Neuronal stem cell (in vitro differentiated cells): Measurements from ENCODE around the gene CTTNBP2NL.
A peak's percentile ranks its signal among the peaks of the same experiment; 100 is the strongest.

Source experiments
- DNase-seq: peaks from one replicate; pipeline ENCODE4 v3.0.0-alpha.2; 2013; ENCODE audit warnings: low spot score
- H2AFZ ChIP-seq: one replicate; pipeline ENCODE4 v1.6.1; 2013; ENCODE audit warnings: mild to moderate bottlenecking, low read length, inconsistent platforms
- H2AK5ac ChIP-seq: 2 replicates; pipeline ENCODE4 v1.6.1; 2013; ENCODE audit warnings: low read depth, mild to moderate bottlenecking, inconsistent platforms, low read length, moderate library complexity, mixed read lengths
- H2BK120ac ChIP-seq: 2 replicates; pipeline ENCODE4 v1.6.1; 2013; ENCODE audit warnings: low read depth, mild to moderate bottlenecking, inconsistent platforms, low read length, moderate library complexity, mixed read lengths
- H2BK12ac ChIP-seq: one replicate; pipeline ENCODE4 v1.6.1; 2013; ENCODE audit warnings: low read length, inconsistent platforms
- H2BK15ac ChIP-seq: 2 replicates; pipeline ENCODE4 v1.6.1; 2013; ENCODE audit warnings: mild to moderate bottlenecking, low read length, inconsistent platforms, mixed read lengths
- H2BK5ac ChIP-seq: one replicate; pipeline ENCODE4 v1.6.1; 2013; ENCODE audit warnings: inconsistent platforms, mild to moderate bottlenecking, low read length, moderate library complexity
- H3K14ac ChIP-seq: one replicate; pipeline ENCODE4 v1.6.1; 2013; ENCODE audit warnings: low read length, inconsistent platforms
- H3K18ac ChIP-seq: 2 replicates; pipeline ENCODE4 v1.6.1; 2013; ENCODE audit warnings: low read length, inconsistent platforms
- H3K23ac ChIP-seq: 2 replicates; pipeline ENCODE4 v1.6.1; 2013; ENCODE audit warnings: low read depth, mild to moderate bottlenecking, mixed read lengths, low read length, inconsistent platforms; ENCODE audit not compliant: poor library complexity
- H3K27ac ChIP-seq: replicated peaks from 3 replicates; pipeline ENCODE4 v1.5.1; 2013; ENCODE audit warnings: low read length, inconsistent platforms
- H3K27me3 ChIP-seq, 3 experiments: 2 replicates each; pipeline ENCODE4 v1.6.1; 2013; ENCODE audit warnings: low read length in 3 of 3, mild to moderate bottlenecking in 2 of 3, inconsistent platforms in 1 of 3, low read depth in 1 of 3, mixed read lengths in 1 of 3, moderate library complexity in 1 of 3; ENCODE audit not compliant: control insufficient read depth in 3 of 3, insufficient read depth in 3 of 3
- H3K36me3 ChIP-seq, 2 donors: replicated peaks in 1 of 2; 2 replicates each; pipeline ENCODE4 v1.6.1; 2013; ENCODE audit warnings: low read length in 2 of 2; ENCODE audit not compliant: control insufficient read depth in 2 of 2, insufficient read depth in 2 of 2
- H3K4ac ChIP-seq: 2 replicates; pipeline ENCODE4 v1.6.1; 2013; ENCODE audit warnings: inconsistent platforms, mild to moderate bottlenecking, low read length, moderate library complexity
- H3K4me1 ChIP-seq, 2 donors: 1 replicate in 1 of 2; 2 replicates in 1 of 2; pipeline ENCODE4 v1.6.1; 2013; ENCODE audit warnings: low read length in 2 of 2, low read depth in 1 of 2; ENCODE audit not compliant: control insufficient read depth in 2 of 2, insufficient read depth in 1 of 2
- H3K4me2 ChIP-seq: one replicate; pipeline ENCODE4 v1.6.1; 2013; ENCODE audit warnings: mild to moderate bottlenecking, low read length, inconsistent platforms; ENCODE audit not compliant: insufficient read depth, poor library complexity, severe bottlenecking
- H3K4me3 ChIP-seq, 2 donors: 2 replicates each; pipeline ENCODE4 v1.5.1; 2013; ENCODE audit warnings: low read length in 2 of 2, mild to moderate bottlenecking in 2 of 2, inconsistent platforms in 1 of 2, moderate library complexity in 1 of 2
- H3K79me1 ChIP-seq: one replicate; pipeline ENCODE4 v1.6.1; 2013; ENCODE audit warnings: low read depth, mild to moderate bottlenecking, inconsistent platforms, low read length, moderate library complexity
- H3K9ac ChIP-seq: one replicate; pipeline ENCODE4 v1.6.1; 2013; ENCODE audit warnings: mild to moderate bottlenecking, low read depth, low read length, inconsistent platforms; ENCODE audit not compliant: poor library complexity
- H3K9me3 ChIP-seq, 2 donors: replicated peaks in 1 of 2; 2 replicates each; pipeline versions ENCODE3 to v1.6.1; 2013; ENCODE audit warnings: low read length in 2 of 2, mild to moderate bottlenecking in 2 of 2, inconsistent platforms in 1 of 2, low read depth in 1 of 2, mixed read lengths in 1 of 2, moderate library complexity in 1 of 2; ENCODE audit not compliant: control insufficient read depth in 2 of 2, insufficient read depth in 1 of 2
- H4K8ac ChIP-seq: one replicate; pipeline ENCODE4 v1.6.1; 2013; ENCODE audit warnings: low read depth, mild to moderate bottlenecking, inconsistent platforms, low read length, moderate library complexity
- H4K91ac ChIP-seq: one replicate; pipeline ENCODE4 v1.6.1; 2013; ENCODE audit warnings: low read length, low read depth, mild to moderate bottlenecking, inconsistent platforms; ENCODE audit not compliant: poor library complexity
- WGBS, 2 donors: extraction: QIAGEN DNeasy Blood & Tissue Kit; methylation state at CpG; one replicate each; pipeline ENCODE4 v1.1.7; 2013; ENCODE audit warnings: missing lambda C conversion rate in 2 of 2, mixed read lengths in 1 of 2; ENCODE audit not compliant: insufficient read length in 2 of 2, insufficient replicate concordance in 1 of 2; ENCODE audit errors: extremely low coverage in 2 of 2; 5-methylcytosine and 5-hydroxymethylcytosine counted together

The CTTNBP2NL gene

DNA sequence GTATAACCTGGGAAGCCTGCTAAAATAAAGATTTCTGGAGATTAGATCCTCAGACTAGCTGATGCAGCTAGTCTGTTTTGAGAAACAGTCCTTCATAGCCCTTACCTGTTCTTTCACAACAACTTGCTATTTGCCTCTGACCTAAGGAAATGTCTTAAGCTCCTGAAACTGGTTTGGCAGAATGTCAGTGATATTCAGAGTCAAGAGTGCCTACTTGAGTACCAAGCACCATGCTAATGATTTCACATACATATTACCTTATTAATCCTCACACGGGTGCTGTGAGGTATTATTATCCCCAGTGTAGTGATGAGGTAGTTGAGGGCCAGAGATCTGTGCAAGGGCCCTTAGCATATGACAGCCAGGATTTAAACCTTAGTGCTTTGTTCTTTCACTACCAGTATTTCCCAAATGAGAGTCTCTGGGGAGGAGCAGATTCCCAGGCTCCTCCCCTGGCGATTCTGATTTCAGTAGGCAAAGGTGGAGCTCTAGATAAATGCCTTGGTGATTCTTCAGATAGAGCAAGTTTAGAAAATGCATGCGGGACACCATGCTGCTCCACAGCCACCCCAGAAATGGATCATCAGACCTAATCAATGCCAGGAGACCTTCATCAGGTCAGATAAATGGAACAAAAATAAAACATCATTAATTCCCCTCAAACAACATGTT is 65.3 kb downstream of the CTTNBP2NL start:
- peaks cover 4 to 7% of the 10 kb centered on the region in 2 donors for H3K4me1 ChIP-seq
- WGBS, 2 donors = no CpG with 5 or more reads among the region's 3 CpGs

DNA sequence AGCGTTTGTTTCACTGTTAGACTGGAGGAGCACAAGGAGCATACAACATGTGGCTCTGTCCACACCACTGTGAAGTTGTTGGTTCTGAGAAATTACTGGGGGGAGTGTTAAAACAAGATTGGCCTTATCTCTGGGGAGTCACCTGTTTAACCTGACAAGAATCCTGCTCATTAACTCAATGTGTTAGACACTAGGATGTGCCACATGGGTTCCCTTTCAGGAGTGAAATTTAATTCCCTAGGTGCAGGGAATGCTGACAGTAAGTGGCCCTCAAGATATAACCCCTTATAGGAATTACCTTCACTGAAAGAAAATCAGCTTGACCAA is 66.9 kb downstream of the CTTNBP2NL start:
- no peaks in the 10 kb centered on the region for H3K9me3 ChIP-seq
- no peak for DNase-seq
- no CpG with 5 or more reads among the region's 1 CpG for WGBS, 2 donors
- H2BK5ac ChIP-seq = no peak overlapping the region
- H2BK15ac ChIP-seq = no peak overlapping the region
- no peak overlapping the region for H4K91ac ChIP-seq
- no peak overlapping the region for H2BK12ac ChIP-seq
- H3K4ac ChIP-seq = no peak overlapping the region
- H3K27ac ChIP-seq = no peak overlapping the region
- peaks cover 3 to 29% of the 10 kb centered on the region in 2 donors for H3K36me3 ChIP-seq
- H4K8ac ChIP-seq = no peak overlapping the region
- H2AFZ ChIP-seq = no peak overlapping the region
- H3K4me3 ChIP-seq = no peak overlapping the region
- no peak overlapping the region for H2AK5ac ChIP-seq
- H3K23ac ChIP-seq = no peak overlapping the region
- H3K4me1 ChIP-seq = peaks cover 6 to 7% of the 10 kb centered on the region in 2 donors
- H3K18ac ChIP-seq = no peak overlapping the region
- no peak overlapping the region for H3K4me2 ChIP-seq
- no peak overlapping the region for H2BK120ac ChIP-seq
- no peaks in the 10 kb centered on the region for H3K27me3 ChIP-seq
- H3K79me1 ChIP-seq = no peaks in the 10 kb centered on the region
- H3K9ac ChIP-seq = no peak overlapping the region
- no peak overlapping the region for H3K14ac ChIP-seq

More for the DNA sequence above, 65.3 kb downstream of the CTTNBP2NL start:
- no peaks in the 10 kb centered on the region for H3K27me3 ChIP-seq
- no peak overlapping the region for H2BK120ac ChIP-seq
- H2AK5ac ChIP-seq = no peak overlapping the region
- H2AFZ ChIP-seq = no peak overlapping the region
- H3K4me2 ChIP-seq = no peak overlapping the region
- no peak overlapping the region for H3K27ac ChIP-seq
- H2BK12ac ChIP-seq = no peak overlapping the region
- H3K9me3 ChIP-seq = no peaks in the 10 kb centered on the region
- no peaks in the 10 kb centered on the region for H3K79me1 ChIP-seq
- H4K91ac ChIP-seq = no peak overlapping the region
- H3K36me3 ChIP-seq = peaks cover 16 to 45% of the 10 kb centered on the region in 2 donors
- H3K9ac ChIP-seq = no peak overlapping the region
- DNase-seq = no peak
- no peak overlapping the region for H3K23ac ChIP-seq
- H2BK5ac ChIP-seq = no peak overlapping the region
- H2BK15ac ChIP-seq = no peak overlapping the region
- H3K18ac ChIP-seq = no peak overlapping the region
- no peak overlapping the region for H4K8ac ChIP-seq
- no peak overlapping the region for H3K14ac ChIP-seq
- no peak overlapping the region for H3K4me3 ChIP-seq
- H3K4ac ChIP-seq = no peak overlapping the region

DNA sequence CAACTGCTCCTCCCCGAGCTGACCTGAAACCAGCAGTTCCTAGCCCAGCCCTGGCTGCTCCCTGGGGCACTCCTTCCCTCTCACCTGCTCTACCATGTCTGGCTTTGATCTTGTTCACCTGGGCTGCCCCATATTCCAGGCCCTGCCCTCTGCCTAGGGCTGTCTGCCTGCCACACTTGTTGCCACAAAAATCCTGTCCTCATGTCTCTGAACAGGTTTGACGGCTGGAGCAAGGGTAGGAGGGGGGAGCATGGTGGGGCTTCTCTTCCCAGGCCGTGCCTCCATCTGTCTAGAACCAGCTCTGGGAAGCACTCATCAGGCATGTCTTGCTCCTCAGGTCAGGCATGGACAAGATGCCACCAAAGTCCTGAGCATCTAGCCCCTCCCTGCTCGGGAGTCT is 68.5 kb downstream of the CTTNBP2NL start:
- no peak overlapping the region for H3K9ac ChIP-seq

DNA sequence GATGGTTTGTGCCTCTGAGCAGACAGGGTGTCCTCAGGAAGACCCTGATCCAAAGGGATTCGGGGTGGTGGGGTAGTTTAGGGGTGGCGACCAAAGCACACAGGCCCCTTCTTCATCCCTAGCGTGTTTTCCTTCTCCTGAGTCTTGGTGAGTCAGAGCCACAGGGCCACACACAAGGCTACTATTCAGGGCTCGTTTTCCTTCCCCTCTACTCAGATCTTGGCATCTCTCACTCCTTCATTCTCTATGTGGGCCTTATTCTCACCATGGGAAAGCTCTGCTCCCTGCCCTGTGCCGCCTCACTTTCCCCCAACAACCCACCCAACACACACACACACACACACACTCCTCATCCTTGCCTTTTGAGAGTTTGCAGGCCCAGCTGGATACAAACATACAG is 69.1 kb downstream of the CTTNBP2NL start:
- Histone ChIP-seq H3K27me3 (no peaks in the 10 kb centered on the region), H3K27ac (no peak overlapping the region), H3K4me1 (peaks cover 6 to 7% of the 10 kb centered on the region in 2 donors), H3K4me3 (no peak overlapping the region), H3K14ac (no peak overlapping the region), H3K18ac (no peak overlapping the region), H4K91ac (peak overlapping the region; percentile 24), H2BK15ac (no peak overlapping the region), H3K4ac (no peak overlapping the region), H2AFZ (no peak overlapping the region), H3K23ac (no peak overlapping the region), H2BK5ac (no peak overlapping the region), H2AK5ac (no peak overlapping the region), H2BK120ac (no peak overlapping the region), H3K4me2 (no peak overlapping the region), H3K79me1 (no peaks in the 10 kb centered on the region), H3K36me3 (peaks cover 0 to 11% of the 10 kb centered on the region in 2 donors), H4K8ac (no peak overlapping the region), H3K9ac (no peak overlapping the region), H2BK12ac (no peak overlapping the region), H3K9me3 (no peaks in the 10 kb centered on the region)
- DNase-seq = no peak
- WGBS, 2 donors = no CpG with 5 or more reads among the region's 5 CpGs

More for the DNA sequence above, 68.5 kb downstream of the CTTNBP2NL start:
- Histone ChIP-seq H2BK5ac (no peak overlapping the region), H2BK120ac (no peak overlapping the region), H4K8ac (no peak overlapping the region), H3K9me3 (no peaks in the 10 kb centered on the region), H3K4me1 (peaks cover 6 to 7% of the 10 kb centered on the region in 2 donors), H3K4me2 (no peak overlapping the region), H2AFZ (no peak overlapping the region), H3K4ac (no peak overlapping the region), H3K14ac (no peak overlapping the region), H3K4me3 (no peak overlapping the region), H3K79me1 (no peaks in the 10 kb centered on the region), H3K36me3 (peaks cover 0 to 13% of the 10 kb centered on the region in 2 donors), H3K27me3 (no peaks in the 10 kb centered on the region), H3K18ac (no peak overlapping the region), H2AK5ac (no peak overlapping the region), H4K91ac (no peak overlapping the region), H2BK15ac (no peak overlapping the region), H3K27ac (no peak overlapping the region), H2BK12ac (no peak overlapping the region), H3K23ac (no peak overlapping the region)
- WGBS, 2 donors = no CpG with 5 or more reads among the region's 4 CpGs
- DNase-seq = no peak
